Astrocyte of the cerebellum (primary cell): ENCODE results near the gene PIP.
"Not testable (repeated sequence)": the region's sequence is repeated elsewhere in the genome, so short reads cannot be mapped to it uniquely, and the experiment has no call there.

Source experiments
- DNase-seq: peaks from one replicate; pipeline ENCODE4 v3.0.0-alpha.2; 2011; ENCODE audit warnings: low read depth
- H3K4me3 ChIP-seq: 2 replicates; pipeline ENCODE4 v1.5.1; 2011; ENCODE audit warnings: mild to moderate bottlenecking, low read depth, low read length, moderate library complexity
- in situ Hi-C: cut with HindIII; loops from 2 replicates; pipeline ENCODE4 v1.10.0; 2017; ENCODE audit warnings: low sequenced_read_pairs
- TF ChIP-seq, protein P1 (sequence below): IDR thresholded peaks from 2 replicates; pipeline ENCODE4 v1.5.1; 2012; ENCODE audit warnings: low read length, low read depth, moderate library complexity, mild to moderate bottlenecking; ENCODE audit errors: missing control alignments

PIP gene

DNA sequence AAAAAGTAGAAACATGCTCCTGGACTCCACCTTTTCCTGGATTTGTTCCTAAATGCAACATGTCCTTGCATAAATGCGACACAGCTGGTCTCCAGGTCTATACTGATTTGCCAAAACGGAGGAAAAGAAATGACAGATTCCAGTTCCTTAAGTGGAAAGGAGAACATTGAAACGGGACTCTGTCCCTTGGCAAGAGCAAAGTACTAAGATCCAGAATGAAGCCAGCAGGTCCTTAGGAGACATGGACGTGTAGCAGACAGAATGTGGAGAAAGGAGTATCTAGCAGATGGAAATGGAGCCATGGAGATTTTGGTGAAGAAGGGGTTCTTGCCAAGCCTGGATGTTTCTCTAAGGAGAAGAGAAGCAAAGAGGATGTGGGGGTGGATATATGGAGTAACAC is 16.2 kb downstream of the PIP start:
- in situ Hi-C loops: no loop called here
- no peak for DNase-seq
- TF ChIP-seq, protein P1, sequence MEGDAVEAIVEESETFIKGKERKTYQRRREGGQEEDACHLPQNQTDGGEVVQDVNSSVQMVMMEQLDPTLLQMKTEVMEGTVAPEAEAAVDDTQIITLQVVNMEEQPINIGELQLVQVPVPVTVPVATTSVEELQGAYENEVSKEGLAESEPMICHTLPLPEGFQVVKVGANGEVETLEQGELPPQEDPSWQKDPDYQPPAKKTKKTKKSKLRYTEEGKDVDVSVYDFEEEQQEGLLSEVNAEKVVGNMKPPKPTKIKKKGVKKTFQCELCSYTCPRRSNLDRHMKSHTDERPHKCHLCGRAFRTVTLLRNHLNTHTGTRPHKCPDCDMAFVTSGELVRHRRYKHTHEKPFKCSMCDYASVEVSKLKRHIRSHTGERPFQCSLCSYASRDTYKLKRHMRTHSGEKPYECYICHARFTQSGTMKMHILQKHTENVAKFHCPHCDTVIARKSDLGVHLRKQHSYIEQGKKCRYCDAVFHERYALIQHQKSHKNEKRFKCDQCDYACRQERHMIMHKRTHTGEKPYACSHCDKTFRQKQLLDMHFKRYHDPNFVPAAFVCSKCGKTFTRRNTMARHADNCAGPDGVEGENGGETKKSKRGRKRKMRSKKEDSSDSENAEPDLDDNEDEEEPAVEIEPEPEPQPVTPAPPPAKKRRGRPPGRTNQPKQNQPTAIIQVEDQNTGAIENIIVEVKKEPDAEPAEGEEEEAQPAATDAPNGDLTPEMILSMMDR: no peak
- H3K4me3 ChIP-seq: no peak overlapping the region

DNA sequence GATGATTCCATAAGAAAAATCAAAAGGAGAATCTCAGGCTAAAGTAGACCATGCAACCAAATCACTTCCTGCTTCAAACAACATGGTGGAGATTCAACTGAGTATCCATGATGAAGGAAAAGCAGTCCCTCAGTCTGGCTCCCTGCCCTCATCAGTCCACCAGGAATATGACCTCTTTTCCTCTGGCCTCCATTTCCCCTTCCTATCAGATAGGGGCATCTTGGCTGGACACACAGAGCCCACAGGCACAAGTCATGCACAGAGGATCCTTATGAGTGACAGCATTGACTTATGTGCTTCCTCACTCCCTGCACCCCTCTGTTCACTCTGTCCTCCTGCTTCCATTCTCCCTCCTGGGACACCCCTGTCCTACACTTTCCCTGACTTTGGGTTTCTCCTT is 16.8 kb downstream of the PIP start:
- in situ Hi-C loops: no loop called here
- H3K4me3 ChIP-seq: no peak overlapping the region

DNA sequence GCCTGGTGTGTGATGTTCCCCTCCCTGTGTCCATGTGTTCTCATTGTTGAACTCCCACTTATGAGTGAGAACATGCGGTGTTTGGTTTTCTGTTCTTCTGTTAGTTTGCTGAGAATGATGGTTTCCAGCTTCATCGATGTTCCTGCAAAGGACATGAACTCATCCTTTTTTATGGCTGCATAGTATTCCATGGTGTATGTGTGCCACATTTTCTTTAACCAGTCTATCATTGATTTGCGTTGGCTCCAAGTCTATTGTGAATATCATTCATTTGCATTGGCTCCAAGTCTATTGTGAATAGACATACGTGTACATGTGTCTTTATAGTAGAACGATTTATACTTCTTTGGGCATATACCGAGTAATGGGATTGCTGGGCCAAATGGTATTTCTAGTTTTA is 18.8 kb downstream of the PIP start:
- in situ Hi-C loops, DNase-seq, H3K4me3 ChIP-seq: not testable (repeated sequence)

More for the DNA sequence above, 16.8 kb downstream of the PIP start:
- TF ChIP-seq, protein P1: no peak
- DNase-seq: no peak

DNA sequence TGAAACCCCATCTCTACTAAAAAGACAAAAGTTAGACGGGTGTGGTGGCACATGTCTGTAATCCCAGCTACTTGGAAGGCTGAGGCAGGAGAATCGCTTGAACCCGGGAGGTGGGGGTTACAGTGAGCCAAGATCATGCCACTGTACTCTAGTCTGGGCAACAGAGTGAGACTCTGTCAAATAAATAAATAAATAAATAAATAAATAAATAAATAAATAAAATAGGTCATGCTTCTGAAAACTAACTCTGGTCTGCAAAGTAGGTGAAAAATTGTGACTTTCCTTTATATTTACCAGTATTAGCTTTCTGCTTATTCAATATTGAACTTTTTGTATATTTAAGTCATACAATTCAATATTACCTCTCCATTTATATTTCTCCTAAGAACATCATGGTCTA is 26.7 kb downstream of the PIP start:
- in situ Hi-C loops, H3K4me3 ChIP-seq, DNase-seq: not testable (repeated sequence)

DNA sequence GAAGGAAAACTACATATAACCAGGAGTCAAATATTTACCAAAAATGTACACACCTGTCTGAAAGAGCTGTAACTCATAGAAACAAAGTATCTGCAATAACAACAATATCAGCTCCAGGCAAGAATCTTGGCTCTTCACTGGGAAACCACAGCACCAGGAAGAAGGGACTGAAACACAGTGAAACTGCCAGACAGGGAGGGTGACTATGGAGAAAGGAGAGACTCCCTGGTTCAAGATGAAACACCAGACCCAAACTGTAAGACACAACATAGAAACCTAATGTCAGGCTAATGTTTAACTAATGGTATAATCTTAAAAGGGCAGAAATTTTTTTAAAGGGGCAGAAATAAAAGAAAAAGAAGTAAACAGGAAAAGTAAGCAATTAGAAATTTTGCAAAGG is 39.8 kb downstream of the PIP start:
- no peak for DNase-seq
- in situ Hi-C loops: no loop called here
- H3K4me3 ChIP-seq: no peak overlapping the region
- TF ChIP-seq, protein P1: no peak

DNA sequence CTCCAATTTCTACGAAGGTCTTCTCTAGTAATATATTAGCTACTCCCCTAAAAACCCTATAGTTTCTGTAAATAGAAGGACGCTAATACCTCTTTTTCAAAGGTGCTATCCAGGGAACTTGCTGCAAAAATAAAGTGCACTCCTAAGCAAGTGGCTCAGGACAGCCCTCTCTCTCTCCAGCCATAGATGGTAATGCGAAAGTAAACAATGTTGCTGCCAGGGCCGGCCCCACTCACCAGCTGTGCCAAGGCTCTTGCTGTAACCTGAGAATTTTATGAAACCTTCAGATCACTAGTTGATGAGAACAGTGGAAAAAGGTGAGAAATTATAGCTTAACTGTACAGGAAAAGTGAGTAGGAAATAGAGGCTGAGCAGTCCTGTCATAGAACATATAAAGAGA is 40.5 kb downstream of the PIP start:
- in situ Hi-C loops: no loop called here
- TF ChIP-seq, protein P1: no peak
- H3K4me3 ChIP-seq: no peak overlapping the region
- no peak for DNase-seq

DNA sequence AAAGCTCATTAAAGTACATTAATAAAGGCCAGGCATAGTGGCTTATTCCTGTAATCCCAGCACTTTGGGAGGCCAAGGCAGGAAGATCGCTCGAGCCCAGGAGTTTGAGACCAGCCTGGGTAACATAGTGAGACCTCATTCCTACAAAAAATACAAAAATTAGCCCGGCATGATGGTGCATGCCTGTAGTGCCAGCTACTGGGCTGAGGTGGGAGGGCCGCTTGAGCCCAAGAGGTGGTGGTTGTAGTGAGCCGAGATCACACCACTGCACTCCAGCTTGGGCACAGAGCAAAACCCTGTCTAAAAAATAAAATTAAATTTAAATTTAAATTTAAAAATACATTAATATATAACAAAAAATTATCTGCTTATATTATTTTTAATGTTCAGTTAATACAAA is 44.3 kb downstream of the PIP start:
- no peak overlapping the region for H3K4me3 ChIP-seq
- DNase-seq: no peak
- TF ChIP-seq, protein P1: no peak
- in situ Hi-C loops: no loop called here
